ENCODE measurements around the gene THBS2.

GRCh38 chr6:169215201-169215681, 38.4 kb downstream of the THBS2 start:
- TF ChIP-seq CTCF (IDR thresholded peaks at IDR 0.05; ENCODE audit: extremely low read depth in 1 of 2, insufficient read depth in 1 of 2, low read depth in 1 of 2, low read length in 2 of 2), result no peak
- no peak for TF ChIP-seq EZH2 (IDR thresholded peaks at IDR 0.05; ENCODE audit: borderline replicate concordance, low read depth, low read length, severe bottlenecking)
- no peak for TF ChIP-seq POLR2A (IDR thresholded peaks at IDR 0.05; ENCODE audit: low read depth, low read length)
- no peak for TF ChIP-seq POLR2AphosphoS5 (IDR thresholded peaks at IDR 0.05; ENCODE audit: insufficient read depth, low read depth, low read length)
- no peak for TF ChIP-seq JUN (IDR thresholded peaks at IDR 0.05; ENCODE audit: borderline replicate concordance, insufficient read depth, insufficient read length, low read depth)
